Caco-2 (cell line): ENCODE measurements around the gene SHLD1. TPM values are rescaled to one million over a fixed set of nuclear protein-coding genes. Genes with fewer than 3 reads are reported as not detected.
"Not testable (repeated sequence)": the region's sequence is repeated elsewhere in the genome, so short reads cannot be mapped to it uniquely, and the experiment has no call there.

Source experiments
- BruUV-seq: library from RNA; stranded (reverse); fragments of 400-500 nt; replicated peaks from 2 replicates; lab custom pipeline; 2021; lab: Mats Ljungman, UMichigan
- CTCF ChIA-PET: fragments of 300-600 bp; sonication (Branson Sonifier 250); formaldehyde crosslinking; loops from one replicate; lab custom pipeline; 2022; ENCODE audit warnings: antibody characterized with exemption; lab: Charles Lee
- POLR2A ChIA-PET: fragments of 300-600 bp; sonication (Branson Sonifier 250); formaldehyde crosslinking; loops from one replicate; lab custom pipeline; 2022; ENCODE audit warnings: antibody characterized with exemption; lab: Charles Lee
- DNase-seq, 2 experiments: peaks; one replicate each; pipeline versions ENCODE4 v3.0.0 to v3.0.0-alpha.2; 2020 to 2022
- H3K27me3 ChIP-seq: replicated peaks from 2 replicates; pipeline ENCODE4 v1.6.0; 2011; ENCODE audit warnings: low read length; ENCODE audit not compliant: control insufficient read depth, insufficient read depth
- H3K36me3 ChIP-seq: 2 replicates; pipeline ENCODE4 v1.5.1; 2011; ENCODE audit warnings: low read length; ENCODE audit not compliant: control insufficient read depth, insufficient read depth
- H3K4me1 ChIP-seq: fragments of 250-450 bp; sonication (Bioruptor Pico); 2 replicates; pipeline ENCODE4 v1.5.1; 2020; ENCODE audit warnings: mild to moderate bottlenecking
- H3K4me3 ChIP-seq: 2 replicates; pipeline ENCODE4 v1.5.1; 2011; ENCODE audit warnings: low read depth, mild to moderate bottlenecking, control low read depth, low read length
- H3K9me3 ChIP-seq: fragments of 250-450 bp; sonication (Bioruptor Pico); 2 replicates; pipeline ENCODE4 v1.5.1; 2020; ENCODE audit warnings: mild to moderate bottlenecking, moderate library complexity
- H3K27ac Mint-ChIP-seq: one replicate; pipeline ENCODE4 v1.8.0; 2022; ENCODE audit warnings: mixed read lengths; ENCODE audit not compliant: unreplicated experiment
- H3K27me3 Mint-ChIP-seq: one replicate; pipeline ENCODE4 v1.8.0; 2022; ENCODE audit warnings: mixed read lengths; ENCODE audit not compliant: insufficient read depth, unreplicated experiment
- H3K36me3 Mint-ChIP-seq: one replicate; pipeline ENCODE4 v1.8.0; 2022; ENCODE audit warnings: mild to moderate bottlenecking, mixed read lengths; ENCODE audit not compliant: insufficient read depth, unreplicated experiment
- H3K4me1 Mint-ChIP-seq: one replicate; pipeline ENCODE4 v1.8.0; 2022; ENCODE audit warnings: low read depth, mixed read lengths; ENCODE audit not compliant: unreplicated experiment
- H3K4me3 Mint-ChIP-seq: one replicate; pipeline ENCODE4 v1.8.0; 2022; ENCODE audit warnings: mild to moderate bottlenecking, moderate library complexity, mixed read lengths; ENCODE audit not compliant: unreplicated experiment
- H3K9me3 Mint-ChIP-seq: one replicate; pipeline ENCODE4 v1.8.0; 2022; ENCODE audit warnings: mixed read lengths; ENCODE audit not compliant: unreplicated experiment
- intact Hi-C: fragments of 100-400 bp; cut with micrococcal nuclease; formaldehyde crosslinking; loops from one replicate; pipeline ENCODE4 v1.10.0; 2022; ENCODE audit not compliant: unreplicated experiment
- total RNA-seq: library from RNA; stranded (reverse); gene quantifications from 2 replicates; pipeline ENCODE4 v1.2.3, GENCODE V29; 2022
- TF ChIP-seq, protein P1 (sequence below), 2 experiments: fragments of 200-600 bp in 1 of 2; IDR thresholded peaks; 1 replicate in 1 of 2; 2 replicates in 1 of 2; pipeline versions ENCODE4 v1.5.1 to v1.8.0; 2011 to 2022; ENCODE audit warnings: antibody characterized with exemption in 1 of 2, control low read depth in 1 of 2, inconsistent platforms in 1 of 2, low read depth in 1 of 2, low read length in 1 of 2, mild to moderate bottlenecking in 1 of 2, moderate library complexity in 1 of 2; ENCODE audit not compliant: insufficient read depth in 1 of 2, severe bottlenecking in 1 of 2, unreplicated experiment in 1 of 2

The SHLD1 gene
- total RNA-seq, 1 experiment from 2014 or later = 4.8 TPM

DNA sequence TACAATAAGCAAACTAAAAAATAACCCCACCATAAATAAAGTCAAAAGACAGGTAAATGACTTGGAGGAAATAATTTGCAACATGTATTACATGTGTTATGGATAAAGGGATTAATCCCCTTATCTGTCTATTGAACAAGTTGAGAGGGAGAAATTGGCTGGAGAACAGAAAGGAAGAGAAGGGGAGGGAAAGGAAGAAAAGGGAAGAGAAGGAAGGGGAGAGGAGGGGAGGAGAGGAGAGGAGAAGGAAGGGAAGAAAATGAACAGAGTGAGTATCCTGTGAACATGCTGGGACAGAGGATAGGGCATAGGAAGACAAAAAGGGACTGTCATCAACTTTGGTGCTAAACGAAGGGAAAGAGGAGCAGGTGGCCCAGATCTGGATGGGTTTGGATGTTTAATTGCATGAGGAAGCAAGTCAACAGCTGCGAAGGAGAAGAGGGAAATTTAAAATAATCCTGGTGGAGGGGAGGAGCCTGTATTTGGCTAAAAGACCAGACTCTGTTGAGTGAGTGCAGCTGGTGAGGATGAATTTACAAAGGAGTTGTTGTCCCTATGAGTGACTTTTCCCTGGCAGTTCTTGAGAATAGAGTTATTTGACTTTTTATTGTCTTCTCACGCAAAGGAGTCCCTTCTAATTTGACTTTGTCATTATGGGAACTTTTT, 14.2 kb upstream of the SHLD1 start:
- Mint-ChIP-seq H3K4me3 (no peak overlapping the region), H3K9me3 (no peaks in the 10 kb centered on the region), H3K4me1 (peaks cover 9% of the 10 kb centered on the region), H3K36me3 (no peaks in the 10 kb centered on the region), H3K27me3 (no peaks in the 10 kb centered on the region), H3K27ac (peak overlapping the region; percentile 7)
- POLR2A ChIA-PET = no interaction called here
- CTCF ChIA-PET = no interaction called here
- H3K9me3 ChIP-seq = no peaks in the 10 kb centered on the region
- no peak overlapping the region for H3K4me3 ChIP-seq
- intact Hi-C loops = no loop called here
- H3K36me3 ChIP-seq = no peaks in the 10 kb centered on the region; the same call in 1 of the 2 replicates
- no peak for DNase-seq
- H3K4me1 ChIP-seq = peaks cover 40% of the 10 kb centered on the region
- H3K27me3 ChIP-seq = no peaks in the 10 kb centered on the region
- TF ChIP-seq, protein P1, sequence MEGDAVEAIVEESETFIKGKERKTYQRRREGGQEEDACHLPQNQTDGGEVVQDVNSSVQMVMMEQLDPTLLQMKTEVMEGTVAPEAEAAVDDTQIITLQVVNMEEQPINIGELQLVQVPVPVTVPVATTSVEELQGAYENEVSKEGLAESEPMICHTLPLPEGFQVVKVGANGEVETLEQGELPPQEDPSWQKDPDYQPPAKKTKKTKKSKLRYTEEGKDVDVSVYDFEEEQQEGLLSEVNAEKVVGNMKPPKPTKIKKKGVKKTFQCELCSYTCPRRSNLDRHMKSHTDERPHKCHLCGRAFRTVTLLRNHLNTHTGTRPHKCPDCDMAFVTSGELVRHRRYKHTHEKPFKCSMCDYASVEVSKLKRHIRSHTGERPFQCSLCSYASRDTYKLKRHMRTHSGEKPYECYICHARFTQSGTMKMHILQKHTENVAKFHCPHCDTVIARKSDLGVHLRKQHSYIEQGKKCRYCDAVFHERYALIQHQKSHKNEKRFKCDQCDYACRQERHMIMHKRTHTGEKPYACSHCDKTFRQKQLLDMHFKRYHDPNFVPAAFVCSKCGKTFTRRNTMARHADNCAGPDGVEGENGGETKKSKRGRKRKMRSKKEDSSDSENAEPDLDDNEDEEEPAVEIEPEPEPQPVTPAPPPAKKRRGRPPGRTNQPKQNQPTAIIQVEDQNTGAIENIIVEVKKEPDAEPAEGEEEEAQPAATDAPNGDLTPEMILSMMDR (IDR thresholded peaks at IDR 0.05; ENCODE audit: insufficient read depth in 1 of 2, low read depth in 1 of 2, low read length in 1 of 2, severe bottlenecking in 1 of 2, unreplicated experiment in 1 of 2) = no peak
- no TSS peak for BruUV-seq

DNA sequence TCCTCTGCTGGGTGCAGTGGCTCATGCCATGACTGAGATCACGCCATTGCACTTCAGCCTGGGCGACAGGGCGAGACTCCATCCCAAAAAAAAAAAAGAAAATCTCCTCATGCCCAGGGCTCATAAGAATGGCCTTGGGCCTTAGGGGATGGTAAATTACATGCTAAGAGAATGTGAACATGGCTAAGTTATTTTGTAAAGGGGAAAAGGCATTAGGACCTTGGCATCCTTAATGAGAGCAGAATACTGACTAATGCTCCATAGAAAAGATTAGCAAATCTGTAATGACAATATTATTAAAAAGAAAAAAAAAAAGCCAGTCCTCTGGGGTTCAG, 12.6 kb upstream of the SHLD1 start:
- H3K4me1 Mint-ChIP-seq = peaks cover 9% of the 10 kb centered on the region
- ChIA-PET CTCF (no interaction called here), POLR2A (no interaction called here)
- Histone ChIP-seq H3K4me3 (no peak overlapping the region), H3K27me3 (no peaks in the 10 kb centered on the region), H3K36me3 (no peaks in the 10 kb centered on the region), H3K9me3 (no peaks in the 10 kb centered on the region), H3K4me1 (peaks cover 40% of the 10 kb centered on the region)
- DNase-seq = no peak
- no peaks in the 10 kb centered on the region for H3K36me3 Mint-ChIP-seq
- BruUV-seq = no TSS peak
- TF ChIP-seq, protein P1 (IDR thresholded peaks at IDR 0.05; ENCODE audit: insufficient read depth in 1 of 2, low read depth in 1 of 2, low read length in 1 of 2, severe bottlenecking in 1 of 2, unreplicated experiment in 1 of 2) = no peak
- no peak overlapping the region for H3K27ac Mint-ChIP-seq
- intact Hi-C loops = no loop called here
- H3K27me3 Mint-ChIP-seq = no peaks in the 10 kb centered on the region
- H3K4me3 Mint-ChIP-seq = no peak overlapping the region
- H3K9me3 Mint-ChIP-seq = no peaks in the 10 kb centered on the region

DNA sequence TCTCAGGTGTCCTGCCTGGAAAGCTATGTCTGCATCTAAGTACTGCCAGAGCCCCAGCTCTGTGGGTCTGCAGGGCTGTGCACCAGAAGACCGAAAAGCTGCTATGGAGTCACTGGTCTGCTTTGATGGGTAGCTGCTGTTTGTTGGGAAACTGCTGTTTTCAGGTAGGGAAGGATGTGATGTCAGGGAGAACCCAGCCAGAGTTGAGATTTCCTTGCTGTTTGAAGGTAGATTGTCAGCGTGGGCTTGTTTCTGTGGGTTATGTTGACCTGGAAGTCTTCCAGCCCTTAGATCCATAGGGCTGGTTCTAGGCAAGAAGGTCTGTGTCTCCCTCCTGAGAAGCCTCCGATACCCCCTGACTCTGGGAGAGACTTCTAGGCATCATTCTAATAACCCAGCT, 12.2 kb upstream of the SHLD1 start:
- no TSS peak for BruUV-seq
- Mint-ChIP-seq H3K9me3 (no peaks in the 10 kb centered on the region), H3K4me1 (peaks cover 9% of the 10 kb centered on the region), H3K27me3 (no peaks in the 10 kb centered on the region), H3K36me3 (no peaks in the 10 kb centered on the region), H3K27ac (no peak overlapping the region), H3K4me3 (no peak overlapping the region)
- Histone ChIP-seq H3K4me3 (no peak overlapping the region), H3K9me3 (no peaks in the 10 kb centered on the region), H3K27me3 (no peaks in the 10 kb centered on the region), H3K36me3 (no peaks in the 10 kb centered on the region), H3K4me1 (peaks cover 40% of the 10 kb centered on the region)
- no peak for DNase-seq
- intact Hi-C loops = no loop called here
- CTCF ChIA-PET = no interaction called here
- TF ChIP-seq, protein P1 (IDR thresholded peaks at IDR 0.05; ENCODE audit: insufficient read depth in 1 of 2, low read depth in 1 of 2, low read length in 1 of 2, severe bottlenecking in 1 of 2, unreplicated experiment in 1 of 2) = no peak
- POLR2A ChIA-PET = no interaction called here

DNA sequence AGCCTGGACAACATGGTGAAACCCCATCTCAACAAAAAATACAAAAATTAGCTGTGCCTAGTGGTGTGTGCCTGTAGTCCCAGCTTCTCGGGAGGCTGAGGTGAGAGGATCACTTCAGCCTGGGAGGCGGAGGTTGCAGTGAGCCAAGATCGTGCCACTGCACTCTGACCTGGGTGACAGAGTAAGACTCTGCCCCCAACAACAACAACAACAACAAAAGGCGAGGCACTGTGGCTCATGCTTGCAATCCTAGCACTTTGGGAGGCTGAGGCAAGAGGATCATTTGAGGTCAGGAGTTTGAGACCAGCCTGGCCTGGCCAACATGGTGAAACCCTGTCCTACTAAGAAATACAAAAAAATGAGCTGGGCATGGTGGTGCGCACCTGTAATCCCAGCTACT, 9.6 kb upstream of the SHLD1 start:
- H3K27ac Mint-ChIP-seq = not testable (repeated sequence)

More for the DNA sequence above, 9.6 kb upstream of the SHLD1 start:
- H3K9me3 ChIP-seq, BruUV-seq, DNase-seq, H3K4me1 Mint-ChIP-seq, H3K27me3 Mint-ChIP-seq, H3K36me3 Mint-ChIP-seq, H3K4me3 ChIP-seq, H3K9me3 Mint-ChIP-seq, H3K4me3 Mint-ChIP-seq, H3K27me3 ChIP-seq, H3K36me3 ChIP-seq, CTCF ChIA-PET, intact Hi-C loops, POLR2A ChIA-PET: not testable (repeated sequence)
- peaks cover 46% of the 10 kb centered on the region for H3K4me1 ChIP-seq
